SJCRH30 (cell line): Measurements from ENCODE around the gene REXO1. TPM values are rescaled to one million over a fixed set of nuclear protein-coding genes. Genes with fewer than 3 reads are reported as not detected.

Experiments
- DNase-seq, 2 experiments: peaks; one replicate each; pipeline ENCODE4 v3.0.0-alpha.2; 2015 to 2020
- H3K27ac ChIP-seq: fragments of 250-450 bp; sonication (Bioruptor Pico); 2 replicates; pipeline ENCODE4 v1.5.1; 2020; ENCODE audit warnings: mild to moderate bottlenecking, moderate library complexity
- H3K27me3 ChIP-seq: fragments of 250-450 bp; sonication (Bioruptor Pico); 2 replicates; pipeline ENCODE4 v1.5.1; 2020; ENCODE audit warnings: mild to moderate bottlenecking, moderate library complexity
- H3K36me3 ChIP-seq: fragments of 250-450 bp; sonication (Bioruptor Pico); 2 replicates; pipeline ENCODE4 v1.5.1; 2020; ENCODE audit warnings: mild to moderate bottlenecking, moderate library complexity
- H3K4me1 ChIP-seq: fragments of 250-450 bp; sonication (Bioruptor Pico); 2 replicates; pipeline ENCODE4 v1.5.1; 2020; ENCODE audit warnings: mild to moderate bottlenecking, moderate library complexity
- H3K4me3 ChIP-seq: fragments of 250-450 bp; sonication (Bioruptor Pico); 2 replicates; pipeline ENCODE4 v1.5.1; 2020; ENCODE audit warnings: mild to moderate bottlenecking, moderate library complexity
- H3K9me3 ChIP-seq: fragments of 250-450 bp; sonication (Bioruptor Pico); replicated peaks from 2 replicates; pipeline ENCODE4 v1.5.1; 2020; ENCODE audit warnings: mild to moderate bottlenecking, moderate library complexity
- total RNA-seq: library from RNA; depleted of rRNA; stranded (reverse); fragments of >200 nt; shearing (Covaris generic); gene quantifications from 2 replicates; pipeline ENCODE4 v1.2.3, GENCODE V29; 2014

The REXO1 gene
- total RNA-seq, 1 experiment from 2014 or later, result 17.7 TPM

DNA sequence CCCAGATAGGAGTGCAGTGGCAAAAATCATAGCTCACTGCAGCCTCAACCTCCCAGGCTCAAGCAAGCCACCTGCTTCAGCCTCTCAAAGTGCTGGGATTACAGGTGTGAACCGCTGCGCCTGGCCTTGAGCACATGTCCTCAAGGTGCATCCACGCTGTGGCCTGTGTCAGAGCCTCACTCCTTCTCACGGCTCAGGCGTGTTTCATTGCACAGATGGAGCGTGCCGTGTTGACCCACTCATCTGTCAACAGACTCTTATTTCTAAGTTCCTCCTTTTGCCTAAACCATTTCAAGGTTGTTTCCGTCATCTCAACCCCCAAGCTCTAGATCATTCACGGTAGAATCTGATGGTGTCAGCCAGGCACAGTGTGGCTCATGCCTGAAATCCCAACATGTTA lies 64.4 kb downstream of the REXO1 start:
- Histone ChIP-seq H3K27me3 (peaks cover 4% of the 10 kb centered on the region), H3K9me3 (peaks cover 3% of the 10 kb centered on the region; the same call in 1 of the 2 replicates), H3K27ac (no peak overlapping the region), H3K36me3 (no peaks in the 10 kb centered on the region), H3K4me3 (no peak overlapping the region), H3K4me1 (no peaks in the 10 kb centered on the region)
- no peak for DNase-seq

DNA sequence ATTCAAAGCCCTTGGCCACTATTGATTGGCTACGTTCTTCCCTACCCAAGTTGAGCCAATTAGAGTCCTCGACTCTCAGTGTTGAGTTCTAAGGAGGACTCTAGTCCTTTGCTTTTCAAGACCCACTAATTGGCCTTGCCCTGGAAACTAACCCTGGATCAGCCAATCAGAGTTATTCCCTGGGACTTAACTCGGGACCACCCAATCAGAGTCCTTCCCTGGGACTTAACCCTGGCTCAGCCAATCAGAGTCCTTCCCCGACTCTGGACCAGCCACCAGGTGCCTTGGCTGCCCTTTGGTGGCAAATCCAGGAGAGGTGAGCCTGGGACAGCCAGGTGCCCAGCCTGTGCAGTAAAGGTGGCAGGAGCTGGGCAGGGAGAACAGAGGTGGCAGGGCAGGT lies 64.9 kb downstream of the REXO1 start:
- DNase-seq, result no peak
- Histone ChIP-seq H3K27me3 (peaks cover 7% of the 10 kb centered on the region), H3K27ac (no peak overlapping the region)

DNA sequence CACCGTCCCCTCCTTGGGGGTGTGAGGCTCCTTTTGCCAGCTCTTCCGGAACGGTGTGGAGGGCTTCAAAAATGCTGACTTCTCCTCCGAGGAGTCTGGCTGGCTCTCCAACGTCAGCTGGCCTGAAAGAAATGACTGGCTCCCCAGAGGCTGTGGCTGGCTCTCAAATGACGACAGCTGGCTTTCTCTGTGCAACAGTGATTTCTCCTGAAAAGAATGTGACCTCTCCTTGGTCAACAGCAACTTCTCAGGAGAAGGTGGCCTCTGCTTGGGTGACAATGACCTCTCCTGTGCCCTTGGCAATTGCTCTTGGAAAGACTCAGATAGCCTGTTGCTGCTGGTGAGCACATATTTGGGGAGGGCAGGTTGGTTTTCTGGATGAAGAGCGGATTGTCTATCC lies 65.8 kb downstream of the REXO1 start:
- H3K4me1 ChIP-seq, result no peaks in the 10 kb centered on the region
- no peak overlapping the region for H3K27ac ChIP-seq
- H3K36me3 ChIP-seq, result no peaks in the 10 kb centered on the region
- DNase-seq, result peak; percentile 27 to 42
- no peak overlapping the region for H3K4me3 ChIP-seq
- peaks cover 3% of the 10 kb centered on the region; the same call in 1 of the 2 replicates for H3K9me3 ChIP-seq
- H3K27me3 ChIP-seq, result peaks cover 11% of the 10 kb centered on the region

More for the DNA sequence above, 64.9 kb downstream of the REXO1 start:
- H3K9me3 ChIP-seq, result peaks cover 3% of the 10 kb centered on the region; the same call in 1 of the 2 replicates
- no peaks in the 10 kb centered on the region for H3K36me3 ChIP-seq
- H3K4me3 ChIP-seq, result no peak overlapping the region
- no peaks in the 10 kb centered on the region for H3K4me1 ChIP-seq

DNA sequence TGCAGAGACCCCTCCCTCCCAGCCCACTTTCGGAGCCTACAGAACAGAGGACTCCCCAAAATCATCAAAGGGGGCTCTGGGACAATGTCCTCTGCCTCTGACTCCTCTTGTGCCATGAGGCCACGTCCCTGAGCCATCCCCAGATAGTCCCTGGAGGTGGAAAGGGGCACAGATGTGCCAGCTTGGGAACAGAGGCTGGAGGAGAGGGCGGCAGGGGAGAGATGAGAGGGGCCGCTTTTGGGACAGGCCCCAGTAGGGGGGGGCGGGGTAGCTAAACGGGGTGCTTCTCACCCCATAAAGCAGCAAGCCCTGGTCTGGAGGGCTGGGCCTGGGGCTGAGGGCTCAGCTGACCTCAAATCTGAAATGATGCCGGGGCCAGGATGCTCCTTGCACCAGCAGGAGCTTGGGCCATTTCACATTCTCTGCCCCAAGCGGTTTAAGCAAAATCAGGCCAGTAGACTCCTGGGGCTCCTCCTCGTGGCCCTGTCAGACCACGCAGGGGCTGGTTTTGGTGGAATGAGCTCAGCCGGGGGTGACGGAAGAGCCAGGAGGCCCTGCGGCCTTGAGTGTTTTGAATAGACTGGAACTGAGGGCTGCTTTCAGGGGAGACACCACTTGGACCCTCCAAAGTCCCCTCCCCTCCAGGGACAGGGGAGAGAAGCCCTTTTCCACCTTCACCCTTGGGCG lies 67.9 kb downstream of the REXO1 start:
- Histone ChIP-seq H3K4me1 (no peaks in the 10 kb centered on the region), H3K36me3 (no peaks in the 10 kb centered on the region), H3K27ac (no peak overlapping the region), H3K4me3 (no peak overlapping the region), H3K9me3 (peaks cover 3% of the 10 kb centered on the region; the same call in 1 of the 2 replicates), H3K27me3 (peaks cover 11% of the 10 kb centered on the region)
- peak; percentile 38 to 43 for DNase-seq

DNA sequence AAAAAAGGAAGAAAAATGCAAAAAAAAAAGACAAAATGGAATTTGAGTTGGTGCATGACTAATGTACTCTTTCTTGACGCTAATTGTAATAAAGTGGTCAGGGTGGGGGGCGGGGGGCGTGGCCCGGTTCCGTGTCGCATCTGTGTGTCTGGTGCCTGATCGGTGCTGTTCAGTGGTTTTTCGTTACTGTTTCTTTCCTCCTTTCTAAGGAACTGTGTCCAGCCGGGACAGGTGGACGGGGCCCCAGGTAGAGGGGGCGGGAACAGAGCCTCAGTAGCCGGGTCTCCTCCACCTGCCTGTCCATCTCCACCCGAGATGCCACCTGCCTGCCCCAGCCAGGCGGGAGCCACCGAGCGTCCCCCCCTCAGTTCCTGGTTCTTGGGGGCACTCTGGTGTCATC lies 68.7 kb downstream of the REXO1 start:
- no peak for DNase-seq
- Histone ChIP-seq H3K27ac (no peak overlapping the region), H3K27me3 (peaks cover 11% of the 10 kb centered on the region), H3K4me1 (no peaks in the 10 kb centered on the region), H3K9me3 (peaks cover 3% of the 10 kb centered on the region; the same call in 1 of the 2 replicates), H3K4me3 (no peak overlapping the region), H3K36me3 (no peaks in the 10 kb centered on the region)

DNA sequence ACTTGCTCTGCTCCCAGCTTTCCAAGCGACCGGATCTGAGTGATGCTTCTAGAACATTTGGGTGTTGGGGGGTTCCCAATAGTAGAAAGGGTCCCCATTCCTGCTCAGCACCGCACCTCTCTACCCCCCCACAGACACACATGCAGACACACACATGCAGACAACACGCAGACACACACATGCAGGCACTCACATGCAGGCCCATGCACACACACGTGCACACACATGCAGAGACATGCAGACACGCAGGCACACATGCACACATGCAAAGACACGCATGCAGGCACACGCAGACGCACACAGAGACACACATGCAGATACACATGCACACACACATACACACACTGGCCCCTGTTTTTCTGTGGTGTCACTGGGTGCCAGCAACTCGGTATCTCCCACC lies 71.1 kb downstream of the REXO1 start:
- Histone ChIP-seq H3K4me1 (no peaks in the 10 kb centered on the region; the same call in 1 of the 2 replicates), H3K4me3 (no peak overlapping the region), H3K9me3 (peaks cover 3% of the 10 kb centered on the region; the same call in 1 of the 2 replicates), H3K27me3 (peaks cover 11% of the 10 kb centered on the region), H3K36me3 (no peaks in the 10 kb centered on the region), H3K27ac (no peak overlapping the region)
- no peak for DNase-seq

DNA sequence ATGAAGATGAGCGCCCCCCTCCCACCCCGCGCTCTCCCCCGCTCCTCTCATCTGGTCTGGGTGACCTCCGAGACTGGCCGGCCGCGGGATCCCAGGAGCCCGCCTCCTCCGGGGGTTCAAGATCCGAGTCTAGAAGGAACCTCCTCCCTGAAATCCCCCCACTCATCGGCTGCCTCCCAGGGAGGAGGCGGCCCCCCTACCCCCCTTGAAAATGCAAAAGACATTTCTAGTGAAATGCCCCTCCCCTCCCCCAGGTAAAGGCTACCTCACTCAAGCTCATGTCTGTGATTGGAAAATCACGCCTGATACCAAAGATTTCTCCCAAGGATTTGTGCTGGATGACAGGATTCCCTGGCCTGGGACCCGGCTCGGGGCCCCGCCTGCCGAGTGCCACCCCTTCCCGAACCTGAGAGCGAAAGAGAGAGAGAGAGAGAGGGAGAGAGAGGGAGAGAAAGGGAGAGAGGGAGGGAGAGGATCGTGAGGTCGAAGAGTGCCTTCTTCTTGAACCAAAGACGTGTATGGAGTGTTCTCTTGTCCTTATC lies 71.6 kb downstream of the REXO1 start:
- no peak overlapping the region for H3K4me3 ChIP-seq
- H3K27ac ChIP-seq, result no peak overlapping the region
- no peaks in the 10 kb centered on the region for H3K36me3 ChIP-seq
- H3K4me1 ChIP-seq, result no peaks in the 10 kb centered on the region; the same call in 1 of the 2 replicates
- no peak for DNase-seq
- H3K9me3 ChIP-seq, result peaks cover 2% of the 10 kb centered on the region; the same call in 1 of the 2 replicates
- H3K27me3 ChIP-seq, result peaks cover 11% of the 10 kb centered on the region

DNA sequence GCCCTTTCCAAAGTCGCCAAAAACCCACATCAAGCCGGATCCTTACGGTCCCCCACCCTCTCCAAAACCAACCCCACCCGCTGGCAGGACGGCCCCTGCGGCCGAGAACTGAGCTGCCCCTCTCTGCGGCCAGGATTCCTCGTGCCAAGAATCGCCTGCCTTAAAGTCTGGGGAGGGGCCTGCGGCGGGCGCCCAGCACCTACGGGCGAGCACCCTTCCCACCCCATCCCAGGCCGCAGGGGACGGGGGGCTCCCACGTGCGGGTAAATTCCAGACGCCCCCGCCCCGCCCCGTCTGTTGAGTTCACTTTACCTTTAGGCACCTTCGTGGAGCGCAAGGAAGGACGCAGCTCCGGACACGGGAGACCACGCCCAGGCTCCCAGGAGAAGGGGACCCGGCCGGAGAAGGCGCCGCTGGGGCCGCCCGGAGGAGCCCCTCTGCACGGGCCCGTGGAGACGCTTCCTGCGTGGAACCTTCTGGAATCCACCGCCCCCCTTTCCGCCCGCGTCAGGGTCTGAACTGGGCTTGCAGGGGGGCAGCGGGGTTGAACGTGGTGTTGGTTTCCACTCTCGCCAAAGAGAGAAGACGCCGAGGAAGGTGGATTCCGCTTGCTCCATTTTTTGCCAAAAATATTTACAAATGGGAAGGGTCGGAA lies 72.2 kb downstream of the REXO1 start:
- DNase-seq, result no peak
- no peak overlapping the region for H3K4me3 ChIP-seq
- H3K27ac ChIP-seq, result no peak overlapping the region
- H3K4me1 ChIP-seq, result no peaks in the 10 kb centered on the region; the same call in 1 of the 2 replicates
- H3K36me3 ChIP-seq, result no peaks in the 10 kb centered on the region
- H3K27me3 ChIP-seq, result peaks cover 11% of the 10 kb centered on the region
- H3K9me3 ChIP-seq, result no peaks in the 10 kb centered on the region

DNA sequence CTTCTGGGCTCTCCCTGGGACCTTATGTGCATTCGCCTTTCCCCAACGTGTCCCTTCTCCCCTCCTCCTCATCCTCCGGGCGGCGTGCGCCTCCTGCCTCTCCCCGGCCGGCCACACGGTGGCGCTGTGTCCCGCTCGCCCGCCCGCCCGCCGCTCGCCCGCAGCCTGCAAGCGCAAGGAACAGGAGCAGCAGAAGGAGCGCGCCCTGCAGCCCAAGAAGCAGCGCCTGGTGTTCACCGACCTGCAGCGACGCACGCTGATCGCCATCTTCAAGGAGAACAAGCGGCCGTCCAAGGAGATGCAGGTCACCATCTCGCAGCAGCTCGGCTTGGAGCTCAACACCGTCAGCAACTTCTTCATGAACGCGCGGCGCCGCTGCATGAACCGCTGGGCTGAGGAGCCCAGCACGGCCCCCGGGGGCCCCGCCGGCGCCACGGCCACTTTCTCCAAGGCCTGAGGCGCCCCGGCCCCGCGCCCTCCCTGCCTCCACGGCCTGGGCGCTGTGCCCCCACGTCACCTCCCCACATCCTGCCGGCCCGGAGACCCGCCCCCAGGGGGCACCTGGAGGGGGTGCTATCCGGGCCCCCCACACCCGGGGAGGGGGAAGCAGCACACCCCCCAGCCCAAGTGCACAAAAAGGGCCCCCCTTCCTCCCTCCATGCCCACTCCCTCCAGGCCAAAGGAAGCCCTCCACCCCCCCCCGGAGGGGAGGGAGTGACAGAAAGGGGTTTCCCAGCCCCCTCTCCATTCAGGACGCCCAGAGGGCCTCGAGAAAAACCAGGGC lies 73.1 kb downstream of the REXO1 start:
- peaks cover 11% of the 10 kb centered on the region for H3K27me3 ChIP-seq

DNA sequence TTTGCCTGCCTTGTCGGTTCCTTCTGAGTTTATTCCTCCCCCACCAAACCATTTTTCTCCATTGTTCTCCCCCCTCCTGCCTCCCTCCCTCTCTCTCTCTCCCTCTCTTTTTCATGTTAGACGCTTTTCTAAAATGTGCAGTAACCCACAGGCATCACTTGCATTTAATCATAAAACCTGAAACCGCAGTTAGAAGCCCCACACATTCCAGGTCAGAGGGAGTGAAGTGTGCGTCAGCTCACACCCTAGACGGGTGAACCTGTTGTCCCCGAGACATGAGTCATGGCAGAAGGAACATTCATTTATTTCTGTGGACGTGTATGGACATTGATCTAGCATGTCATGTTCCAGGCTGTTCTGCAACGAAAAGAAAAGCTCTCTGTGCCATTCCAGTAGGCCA lies 75.1 kb downstream of the REXO1 start:
- DNase-seq, result peak; percentile 44 to 45
- no peak overlapping the region for H3K27ac ChIP-seq
- no peaks in the 10 kb centered on the region; the same call in 1 of the 2 replicates for H3K4me1 ChIP-seq
- no peaks in the 10 kb centered on the region for H3K36me3 ChIP-seq
- H3K4me3 ChIP-seq, result no peak overlapping the region
- peaks cover 2% of the 10 kb centered on the region; the same call in 1 of the 2 replicates for H3K27me3 ChIP-seq
- no peaks in the 10 kb centered on the region; the same call in 1 of the 2 replicates for H3K9me3 ChIP-seq

More for the DNA sequence above, 73.1 kb downstream of the REXO1 start:
- Histone ChIP-seq H3K27ac (no peak overlapping the region), H3K36me3 (no peaks in the 10 kb centered on the region), H3K4me1 (no peaks in the 10 kb centered on the region; the same call in 1 of the 2 replicates), H3K4me3 (no peak overlapping the region), H3K9me3 (no peaks in the 10 kb centered on the region; the same call in 1 of the 2 replicates)
- peak in 1 of 2 experiments; percentile 33 for DNase-seq

DNA sequence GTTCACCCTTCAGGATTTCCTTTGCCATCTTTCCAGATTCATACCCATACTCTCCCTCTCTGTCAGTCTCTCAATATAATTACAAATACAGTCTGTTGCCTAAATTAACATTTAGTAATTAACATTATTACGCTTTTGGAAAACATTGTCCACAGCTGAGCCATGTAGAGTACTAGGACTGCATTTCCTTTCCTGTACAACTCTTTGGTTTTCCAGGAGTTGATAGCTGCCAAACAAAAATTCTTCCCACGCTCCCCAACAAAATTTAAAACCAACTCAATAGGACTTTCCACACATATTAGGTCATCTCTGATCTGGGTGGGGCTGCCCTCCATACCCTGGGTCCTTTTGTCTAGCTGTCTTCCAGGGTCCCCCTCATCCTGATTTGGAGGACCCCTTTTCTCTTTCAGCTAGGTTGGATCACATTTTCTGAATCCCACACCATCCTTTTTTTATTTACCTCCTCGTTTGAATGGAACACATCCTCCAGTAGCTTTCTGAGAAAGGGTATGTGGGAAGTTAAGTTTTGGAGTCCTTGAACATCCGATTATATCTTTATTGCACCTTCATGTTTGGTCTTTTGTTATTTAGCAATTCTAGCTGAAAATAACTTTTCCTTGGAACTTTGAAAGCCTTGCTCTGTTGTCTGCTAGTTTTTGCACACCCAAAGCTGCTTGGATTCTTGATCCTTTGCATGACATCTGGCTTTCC lies 77.3 kb downstream of the REXO1 start:
- Histone ChIP-seq H3K27me3 (peaks cover 9% of the 10 kb centered on the region), H3K9me3 (no peaks in the 10 kb centered on the region; the same call in 1 of the 2 replicates), H3K36me3 (no peaks in the 10 kb centered on the region), H3K27ac (no peak overlapping the region), H3K4me3 (no peak overlapping the region), H3K4me1 (no peaks in the 10 kb centered on the region; the same call in 1 of the 2 replicates)
- DNase-seq, result no peak

DNA sequence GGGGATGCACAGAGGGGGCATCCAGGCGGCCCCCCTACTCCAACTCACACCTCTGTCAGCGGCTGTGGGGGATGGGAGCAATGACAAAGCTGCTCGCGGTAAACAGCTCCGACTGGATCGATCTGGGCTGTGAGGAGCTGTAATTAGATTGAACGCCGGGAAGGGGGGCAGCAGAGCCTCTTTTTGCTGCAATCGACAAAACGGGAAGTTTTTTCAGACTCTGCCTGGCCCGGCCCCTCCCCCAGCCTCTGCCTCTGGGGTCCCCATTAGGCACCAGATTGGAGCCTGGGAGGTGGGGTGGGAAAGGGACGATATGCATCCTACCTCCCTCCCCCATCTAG lies 78.7 kb downstream of the REXO1 start:
- no peak overlapping the region for H3K27ac ChIP-seq
- no peaks in the 10 kb centered on the region; the same call in 1 of the 2 replicates for H3K9me3 ChIP-seq
- H3K27me3 ChIP-seq, result peaks cover 20% of the 10 kb centered on the region
- no peaks in the 10 kb centered on the region for H3K36me3 ChIP-seq
- H3K4me1 ChIP-seq, result no peaks in the 10 kb centered on the region; the same call in 1 of the 2 replicates
- no peak for DNase-seq
- no peak overlapping the region for H3K4me3 ChIP-seq

DNA sequence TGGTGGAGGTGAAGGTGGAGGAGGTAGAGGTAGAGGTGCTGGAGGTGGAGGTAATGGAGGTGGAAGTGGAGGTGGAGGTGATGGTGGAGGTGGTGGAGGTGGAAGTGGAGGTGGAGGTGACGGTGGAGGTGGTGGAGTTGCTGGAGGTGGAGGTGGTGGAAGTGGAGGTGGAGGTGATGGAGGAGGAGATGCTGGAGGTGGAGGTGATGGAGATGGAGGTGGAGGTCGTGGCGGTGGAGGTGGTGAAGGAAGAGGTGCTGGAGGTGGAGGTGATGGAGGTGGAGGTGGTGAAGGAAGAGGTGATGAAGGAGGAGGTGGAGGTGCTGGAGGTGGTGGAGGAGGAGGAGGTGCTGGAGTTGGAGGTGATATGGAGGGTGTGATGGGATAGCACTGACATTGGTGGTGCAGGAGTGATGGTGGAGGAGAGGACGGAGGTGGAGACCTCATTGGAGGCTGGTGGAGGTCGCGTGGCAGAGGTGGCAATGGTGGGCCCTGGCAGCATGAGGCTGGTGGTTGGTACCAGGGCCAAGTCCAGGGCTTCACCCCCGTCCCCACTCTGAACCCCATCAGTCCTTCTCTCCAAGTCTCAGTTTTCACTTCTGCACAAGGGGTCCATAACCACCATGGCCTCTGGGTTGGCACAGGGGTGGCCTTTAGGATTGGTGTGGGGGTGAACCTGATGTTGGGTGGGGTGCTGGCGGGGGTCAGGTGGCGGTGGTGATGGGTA lies 79.2 kb downstream of the REXO1 start:
- no peaks in the 10 kb centered on the region; the same call in 1 of the 2 replicates for H3K9me3 ChIP-seq
- H3K4me3 ChIP-seq, result no peak overlapping the region
- H3K36me3 ChIP-seq, result no peaks in the 10 kb centered on the region
- no peak overlapping the region for H3K27ac ChIP-seq
- H3K4me1 ChIP-seq, result no peaks in the 10 kb centered on the region; the same call in 1 of the 2 replicates
- DNase-seq, result no peak
- peaks cover 20% of the 10 kb centered on the region for H3K27me3 ChIP-seq
